ENCODE data around the gene CAPZB. TPM values are rescaled to one million over a fixed set of nuclear protein-coding genes. Genes with fewer than 3 reads are reported as not detected.

Gene CAPZB
- total RNA-seq, 4 donors from 2014 or later = 84.2 to 119 (median 102) TPM

DNA sequence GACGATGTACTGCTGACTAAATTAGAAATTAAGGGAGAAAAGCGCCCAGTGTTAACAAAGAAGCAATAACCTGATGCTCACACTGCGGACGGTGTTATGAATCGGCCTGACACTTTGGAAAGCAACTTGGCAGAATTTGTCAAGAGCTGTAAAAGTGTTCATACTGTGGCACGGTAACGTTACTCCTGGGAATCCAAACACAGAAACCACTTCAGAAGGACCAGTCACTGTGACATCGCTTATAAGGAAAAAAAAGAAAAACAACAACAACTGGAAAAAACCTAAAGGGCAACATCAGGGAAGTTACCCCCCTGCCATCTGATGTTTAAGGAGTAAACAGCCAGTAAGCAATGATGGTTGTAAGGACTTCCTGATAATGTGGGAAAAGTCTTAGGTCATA is 27.7 kb downstream of the CAPZB start:
- no peak for TF ChIP-seq CTCF (IDR thresholded peaks at IDR 0.05; ENCODE audit: low read depth)

DNA sequence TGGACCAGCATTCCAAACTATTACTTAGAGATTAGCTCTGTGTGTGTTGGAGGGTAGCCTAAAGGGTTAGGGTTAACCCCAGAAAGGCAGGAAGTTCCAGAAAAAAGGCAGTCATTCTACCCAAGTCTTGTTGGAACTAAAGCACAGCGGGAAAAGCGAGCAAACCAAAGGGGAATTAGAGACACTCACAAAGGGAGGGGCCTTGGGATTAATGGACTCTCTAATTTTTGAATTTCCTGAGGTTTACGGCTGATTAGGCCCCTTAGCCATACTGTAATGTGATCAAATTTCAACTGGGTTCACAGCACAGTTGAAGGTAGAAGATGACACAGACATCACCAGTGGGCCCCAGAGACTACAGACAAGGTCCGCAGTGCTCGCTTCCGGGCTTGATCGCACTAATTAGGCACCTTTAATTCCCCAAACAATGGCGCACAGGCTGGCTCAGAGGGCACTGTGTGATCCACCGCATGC is 28.3 kb downstream of the CAPZB start:
- no peak for TF ChIP-seq CTCF (IDR thresholded peaks at IDR 0.05; ENCODE audit: low read depth)

- no peak for TF ChIP-seq CTCF (IDR thresholded peaks at IDR 0.05; ENCODE audit: low read depth)
Observed at GRCh38 chr1:19455353-19455752, 30.0 kb downstream of the CAPZB start.

DNA sequence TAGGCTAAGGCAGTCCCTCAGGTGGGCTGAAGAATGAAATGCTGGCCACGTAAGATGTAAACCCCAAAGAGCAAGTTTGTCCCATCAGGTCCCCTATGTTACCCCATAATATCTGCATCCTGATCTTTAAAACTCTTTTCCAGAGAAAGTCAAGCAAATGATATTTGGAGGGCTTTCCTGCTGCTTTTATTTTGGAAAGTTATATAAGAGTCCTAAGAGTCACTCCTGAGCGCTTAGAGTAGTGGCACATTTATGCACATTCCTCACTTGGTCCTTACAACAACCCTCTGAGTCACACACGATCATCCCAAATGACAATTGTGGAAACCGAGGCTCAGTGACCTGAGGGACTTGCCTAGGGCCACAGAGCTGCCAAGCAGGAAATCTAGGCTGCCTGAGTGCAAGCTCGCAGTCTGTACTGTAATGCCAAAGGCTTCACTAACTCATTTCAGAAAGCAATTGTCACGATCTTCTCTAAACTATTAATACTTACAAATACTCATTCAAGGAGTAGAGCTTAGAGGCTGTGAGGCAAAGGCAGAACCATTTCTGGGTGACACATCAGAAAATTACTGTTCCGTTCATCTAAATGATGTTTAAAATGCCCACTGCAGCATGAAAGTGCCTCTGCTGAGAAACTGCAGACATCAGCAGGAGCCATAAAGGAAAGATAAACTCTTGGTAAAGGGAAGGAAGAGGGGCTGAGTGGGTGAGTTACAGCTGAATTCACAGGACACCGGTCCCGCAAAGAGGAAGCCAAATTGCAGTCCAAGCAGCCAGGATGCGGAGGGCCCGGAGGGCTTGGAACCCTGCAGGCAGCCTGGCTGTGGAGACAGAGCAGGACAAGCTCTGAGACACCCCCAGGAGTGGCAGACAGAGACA is 30.8 kb downstream of the CAPZB start:
- TF ChIP-seq CTCF (IDR thresholded peaks at IDR 0.05; ENCODE audit: low read depth) = no peak

DNA sequence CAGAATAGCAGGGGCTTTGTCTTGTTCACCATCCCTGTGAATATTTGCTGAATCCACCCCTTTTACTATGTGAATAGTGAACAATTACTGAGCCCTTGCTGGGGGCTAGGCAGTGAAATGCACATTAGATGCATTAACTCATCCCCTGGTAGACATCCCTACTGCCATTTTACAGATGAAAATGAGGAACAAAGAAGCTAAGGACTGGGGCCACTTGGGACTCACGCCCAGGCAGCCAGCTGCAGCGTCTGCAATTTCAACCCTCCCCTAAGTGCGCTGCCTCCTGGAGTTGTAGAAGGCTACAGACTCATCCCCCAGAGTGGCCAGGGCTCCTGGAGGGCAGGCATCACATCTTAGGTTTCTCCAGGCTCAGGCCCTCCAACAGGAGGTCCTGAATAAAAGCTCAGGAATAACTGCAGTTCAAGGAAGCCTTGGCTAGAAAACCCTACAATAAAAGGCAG is 31.6 kb downstream of the CAPZB start:
- TF ChIP-seq CTCF (IDR thresholded peaks at IDR 0.05; ENCODE audit: low read depth) = no peak

- TF ChIP-seq CTCF (IDR thresholded peaks at IDR 0.05; ENCODE audit: low read depth) = no peak
Observed at GRCh38 chr1:19452221-19452663, 33.1 kb downstream of the CAPZB start.

DNA sequence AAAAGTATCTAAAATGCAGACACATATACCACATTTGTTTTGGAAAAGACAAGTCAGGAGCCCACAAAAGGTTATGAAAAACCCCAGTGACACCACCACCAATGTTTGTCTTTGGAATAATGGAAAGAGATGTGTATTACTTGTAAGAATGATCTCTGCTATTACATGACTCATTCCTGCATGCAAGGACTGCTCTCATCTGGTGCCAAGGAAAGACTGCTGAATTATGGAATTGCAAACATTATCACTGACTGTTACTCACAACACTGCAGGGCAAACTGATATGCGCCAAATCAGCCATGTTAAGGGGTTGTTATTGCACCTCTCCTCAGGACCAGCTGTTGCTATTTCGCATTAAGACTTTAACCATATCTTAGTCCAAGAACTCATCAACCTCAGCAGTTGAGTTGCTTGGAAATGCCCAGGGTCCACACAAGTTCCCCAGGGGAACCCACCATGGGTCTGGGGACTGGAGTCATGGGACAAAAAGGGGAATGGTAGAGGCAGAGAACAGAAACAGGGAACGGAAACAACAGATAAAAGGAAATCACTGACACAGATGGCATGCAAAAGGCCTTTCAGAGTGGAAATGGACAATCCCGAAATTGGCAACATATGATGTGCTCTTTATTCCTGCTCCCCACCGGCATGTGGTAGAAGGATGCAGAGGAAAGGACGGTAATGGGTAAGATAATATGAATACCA is 34.4 kb downstream of the CAPZB start:
- no peak for TF ChIP-seq CTCF (IDR thresholded peaks at IDR 0.05; ENCODE audit: low read depth)

All from subcutaneous adipose tissue (tissue), 4 donors.